Vein endothelial cell (primary cell): ENCODE results near the gene ZFP64. TPM values are rescaled to one million over a fixed set of nuclear protein-coding genes. Genes with fewer than 3 reads are reported as not detected.

Source experiments
- total RNA-seq: library from RNA; depleted of rRNA; stranded (reverse); fragments of >200 nt; gene quantifications from 2 replicates; pipeline ENCODE4 v1.2.3, GENCODE V29; 2012

ZFP64 gene
- total RNA-seq, result 34.0 and 41.5 TPM in 2 replicates

DNA sequence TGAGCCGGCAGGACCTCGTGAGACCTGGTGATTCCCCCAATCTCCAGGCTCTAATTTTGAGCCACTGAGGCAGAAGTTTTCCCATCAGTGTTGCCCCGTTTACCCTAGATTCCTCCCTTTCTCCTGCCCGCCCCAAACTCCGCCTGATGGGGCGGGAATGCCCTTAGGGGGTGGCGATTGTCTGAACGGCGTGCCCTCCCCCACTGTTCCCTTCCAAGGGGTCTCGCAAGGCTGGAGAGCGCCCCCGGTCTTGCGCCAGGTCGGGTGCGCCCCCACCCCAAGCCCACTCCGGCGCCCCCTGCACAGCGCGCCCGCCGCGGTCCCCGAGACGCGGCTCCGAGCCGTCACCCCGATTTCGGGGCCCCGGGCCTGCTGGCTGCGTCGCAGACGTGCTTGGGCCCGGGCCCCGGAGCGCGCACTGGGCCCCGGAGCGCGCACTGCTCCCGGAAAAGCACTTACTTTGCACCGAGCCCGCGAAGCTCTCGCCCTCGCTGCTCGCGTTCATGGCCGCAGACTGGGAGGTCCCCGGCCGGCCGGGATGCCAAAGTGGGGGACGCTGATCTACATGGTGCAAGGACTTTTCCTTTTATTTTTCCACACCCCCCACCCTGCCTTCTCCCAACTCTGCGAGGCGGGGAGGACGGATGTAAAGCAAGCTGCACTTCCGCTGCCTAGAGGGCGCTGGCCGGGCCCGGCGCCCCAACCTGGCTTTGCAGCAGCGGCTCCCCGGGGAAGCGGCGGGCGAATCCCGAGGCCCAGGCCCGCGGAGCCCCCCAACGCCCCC, at the start of gene ZFP64:
Gene ZFP64 (minus strand): TSS at position 648 of the 784 bp plus-strand sequence. CDS start 143 bp downstream, at position 505.

